Skeletal muscle cell (primary cell): ENCODE data around the gene TMEM94.

Experiments
- DNase-seq: peaks from one replicate; pipeline ENCODE4 v3.0.0-alpha.2; 2010; ENCODE audit warnings: low read depth
- H3K4me3 ChIP-seq: 2 replicates; pipeline ENCODE4 v1.5.1; 2011; ENCODE audit warnings: low read depth, mild to moderate bottlenecking, control low read depth, low read length, moderate library complexity

Gene TMEM94

DNA sequence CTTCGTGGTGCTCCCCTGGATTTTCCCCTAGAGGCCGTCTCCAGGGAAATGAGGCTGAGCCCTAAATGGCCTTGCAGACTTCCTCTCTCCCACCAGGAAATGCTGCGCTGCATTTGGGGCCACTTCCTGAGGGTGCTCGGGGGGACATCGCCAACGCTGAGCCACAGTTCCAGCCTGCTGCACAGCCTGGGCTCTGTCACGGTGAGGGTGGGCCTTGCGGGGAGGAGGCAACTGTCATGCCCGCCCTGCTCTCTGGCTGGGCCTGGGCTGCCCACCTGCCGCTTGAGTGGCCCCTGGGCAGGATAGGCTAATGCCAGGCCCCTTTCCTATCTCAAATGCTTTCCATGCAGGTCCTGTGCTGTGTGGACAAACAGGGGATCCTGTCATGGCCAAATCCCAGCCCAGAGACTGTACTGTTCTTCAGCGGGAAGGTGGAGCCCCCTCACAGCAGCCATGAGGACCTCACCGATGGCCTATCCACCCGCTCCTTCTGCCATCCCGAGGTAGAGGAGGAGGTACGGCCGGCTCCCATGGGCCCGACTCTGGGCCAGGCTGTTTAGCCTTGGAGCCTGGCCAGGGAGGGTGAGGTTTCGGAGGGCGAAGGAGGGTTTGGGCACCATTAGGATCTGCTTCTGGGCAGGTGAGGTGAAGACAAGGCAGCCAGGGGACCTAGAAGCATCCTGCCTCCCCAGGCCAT lies 34.7 kb downstream of the TMEM94 start:
- H3K4me3 ChIP-seq, result no peak overlapping the region
- no peak for DNase-seq

DNA sequence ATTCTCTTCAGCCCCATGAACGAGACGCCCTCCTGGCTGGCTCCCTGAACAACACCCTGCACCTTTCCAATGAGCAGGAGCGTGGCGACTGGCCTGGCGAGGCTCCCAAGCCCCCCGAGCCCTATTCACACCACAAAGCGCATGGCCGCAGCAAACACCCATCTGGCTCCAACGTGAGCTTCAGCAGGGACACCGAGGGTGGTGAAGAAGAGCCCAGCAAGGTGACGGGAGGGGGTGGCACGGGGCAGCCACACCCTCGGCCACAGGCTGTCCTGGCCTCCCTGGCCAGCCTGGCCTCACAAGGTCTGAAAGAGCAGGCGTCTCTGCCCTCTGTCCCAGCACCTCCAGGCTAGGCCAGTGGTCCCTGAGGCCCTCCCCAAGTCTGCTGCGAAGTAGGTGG lies 35.2 kb downstream of the TMEM94 start:
- DNase-seq, result no peak
- no peak overlapping the region for H3K4me3 ChIP-seq

DNA sequence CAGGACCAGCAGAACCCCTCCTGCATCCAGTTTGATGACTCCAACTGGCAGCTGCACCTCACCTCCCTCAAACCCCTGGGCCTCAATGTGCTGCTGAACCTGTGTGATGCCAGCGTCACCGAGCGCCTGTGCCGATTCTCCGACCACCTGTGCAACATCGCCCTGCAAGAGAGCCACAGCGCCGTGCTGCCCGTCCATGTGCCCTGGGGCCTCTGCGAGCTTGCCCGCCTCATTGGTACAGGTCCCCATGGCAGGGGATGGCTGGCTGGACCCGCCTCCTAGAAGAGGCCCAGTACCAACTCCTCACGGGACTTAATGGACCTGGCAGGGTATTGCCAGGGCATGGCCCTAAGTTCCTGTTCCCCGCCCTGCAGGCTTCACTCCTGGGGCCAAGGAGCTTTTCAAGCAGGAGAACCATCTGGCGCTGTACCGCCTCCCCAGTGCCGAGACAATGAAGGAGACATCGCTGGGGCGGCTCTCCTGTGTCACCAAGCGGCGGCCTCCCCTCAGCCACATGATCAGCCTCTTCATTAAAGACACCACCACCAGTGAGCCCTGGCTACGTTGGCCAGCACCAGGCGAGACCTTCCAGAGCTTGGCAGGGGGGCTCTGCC lies 36.2 kb downstream of the TMEM94 start:
- H3K4me3 ChIP-seq, result no peak overlapping the region
- no peak for DNase-seq

DNA sequence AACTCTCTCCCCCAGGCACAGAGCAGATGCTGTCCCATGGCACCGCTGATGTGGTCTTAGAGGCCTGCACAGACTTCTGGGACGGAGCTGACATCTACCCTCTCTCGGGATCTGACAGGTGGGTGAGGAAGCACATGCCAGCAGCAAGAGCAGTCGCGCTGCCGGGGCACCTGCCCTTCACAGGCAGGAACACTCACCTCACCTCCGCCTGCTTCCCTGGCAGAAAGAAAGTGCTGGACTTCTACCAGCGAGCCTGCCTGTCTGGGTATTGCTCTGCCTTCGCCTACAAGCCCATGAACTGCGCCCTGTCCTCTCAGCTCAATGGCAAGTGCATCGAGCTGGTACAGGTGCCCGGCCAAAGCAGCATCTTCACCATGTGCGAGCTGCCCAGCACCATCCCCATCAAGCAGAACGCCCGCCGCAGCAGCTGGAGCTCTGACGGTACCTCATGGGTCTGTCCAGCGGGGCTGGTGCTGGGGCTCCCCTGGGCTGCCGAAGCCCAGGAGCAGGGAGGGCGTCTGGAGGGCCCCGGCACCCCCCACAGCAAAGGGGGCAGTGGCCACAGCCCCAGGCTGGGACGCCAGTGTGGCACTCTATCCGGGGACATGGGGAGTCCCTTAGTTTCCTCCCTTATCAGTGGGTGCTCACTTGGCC lies 37.2 kb downstream of the TMEM94 start:
- no peak overlapping the region for H3K4me3 ChIP-seq
- DNase-seq, result no peak

DNA sequence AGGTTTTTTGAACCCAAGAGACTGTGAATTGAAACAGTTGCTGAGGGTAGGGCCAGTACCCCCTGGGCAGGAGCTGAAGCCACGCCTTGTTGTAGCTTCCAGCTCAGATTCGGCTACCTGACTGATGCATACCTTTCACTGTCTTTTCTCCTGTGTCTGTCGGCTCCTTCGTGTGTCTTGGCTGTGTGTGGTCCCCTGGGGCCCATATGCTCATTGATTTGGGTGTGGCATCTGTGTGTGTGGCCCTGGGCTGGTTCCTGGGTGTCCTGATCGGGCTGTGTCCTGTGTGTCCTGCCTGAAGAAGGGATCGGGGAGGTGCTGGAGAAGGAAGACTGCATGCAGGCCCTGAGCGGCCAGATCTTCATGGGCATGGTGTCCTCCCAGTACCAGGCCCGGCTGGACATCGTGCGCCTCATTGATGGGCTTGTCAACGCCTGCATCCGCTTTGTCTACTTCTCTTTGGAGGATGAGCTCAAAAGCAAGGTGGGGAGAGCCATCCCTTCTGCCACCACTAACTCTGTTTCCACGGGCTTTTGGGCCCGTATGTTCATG lies 38.0 kb downstream of the TMEM94 start:
- H3K4me3 ChIP-seq, result no peak overlapping the region
- DNase-seq, result no peak

DNA sequence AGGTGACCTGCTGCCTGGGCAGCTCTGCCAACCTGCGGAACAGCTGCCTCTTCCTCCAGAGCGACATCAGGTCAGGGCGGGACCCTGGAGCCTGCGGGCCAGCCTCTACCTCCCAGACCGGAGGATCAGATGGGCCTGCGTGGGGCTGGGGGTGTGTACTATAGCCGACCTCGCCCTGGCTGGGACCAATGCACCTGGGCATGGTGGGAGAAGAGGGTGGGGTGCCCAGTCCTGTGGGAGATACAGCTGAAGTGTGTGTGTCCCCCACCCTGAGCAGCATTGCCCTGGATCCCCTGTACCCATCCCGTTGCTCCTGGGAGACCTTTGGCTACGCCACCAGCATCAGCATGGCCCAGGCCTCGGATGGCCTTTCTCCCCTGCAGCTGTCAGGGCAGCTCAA lies 39.6 kb downstream of the TMEM94 start:
- DNase-seq, result no peak
- H3K4me3 ChIP-seq, result no peak overlapping the region

DNA sequence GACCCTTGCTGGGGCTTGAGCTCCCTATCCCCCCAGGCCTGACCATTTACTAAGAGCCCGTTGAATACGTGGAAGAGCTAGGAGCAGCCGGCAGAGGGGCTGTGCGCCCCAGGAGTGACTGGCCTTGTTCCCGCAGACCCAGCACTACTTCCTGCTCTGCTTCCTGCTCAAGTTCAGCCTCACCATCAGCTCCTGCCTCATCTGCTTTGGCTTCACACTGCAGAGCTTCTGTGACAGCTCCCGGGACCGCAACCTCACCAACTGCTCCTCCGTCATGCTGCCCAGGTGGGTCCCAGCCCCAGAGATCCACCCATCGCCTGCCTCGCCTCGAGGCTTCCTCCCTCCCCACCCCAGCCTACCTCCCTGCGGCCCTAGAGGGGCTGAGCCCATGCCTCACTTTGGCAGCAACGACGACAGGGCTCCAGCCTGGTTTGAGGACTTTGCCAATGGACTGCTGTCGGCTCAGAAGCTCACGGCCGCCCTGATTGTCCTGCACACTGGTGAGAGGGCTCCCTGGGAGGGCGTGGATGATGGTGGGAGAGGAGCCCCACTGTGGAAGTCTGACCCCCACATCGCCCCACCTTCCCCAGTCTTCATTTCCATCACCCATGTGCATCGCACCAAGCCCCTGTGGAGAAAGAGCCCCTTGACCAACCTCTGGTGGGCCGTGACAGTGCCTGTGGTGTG lies 41.7 kb downstream of the TMEM94 start:
- H3K4me3 ChIP-seq, result no peak overlapping the region
- DNase-seq, result no peak

DNA sequence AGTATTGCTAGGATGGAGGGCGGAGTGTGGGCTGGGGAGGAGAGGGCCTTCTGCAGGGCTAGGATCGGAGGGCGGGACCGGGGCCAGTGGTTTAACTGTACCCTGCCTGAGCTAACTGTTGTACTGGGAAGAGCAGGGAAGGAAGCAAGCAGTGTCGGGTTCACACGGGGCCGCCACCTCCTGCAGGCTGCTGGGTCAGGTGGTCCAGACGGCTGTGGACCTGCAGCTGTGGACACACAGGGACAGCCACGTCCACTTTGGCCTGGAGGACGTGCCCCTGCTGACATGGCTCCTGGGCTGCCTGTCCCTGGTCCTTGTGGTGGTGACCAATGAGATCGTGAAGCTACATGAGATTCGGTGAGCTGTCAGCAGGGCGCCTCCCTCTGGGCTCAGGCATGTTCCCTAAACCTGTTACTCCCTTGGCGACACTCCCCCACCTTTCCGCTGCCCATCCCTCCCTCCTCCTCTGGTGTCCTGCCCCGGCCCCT lies 42.3 kb downstream of the TMEM94 start:
- DNase-seq, result no peak
- no peak overlapping the region for H3K4me3 ChIP-seq

DNA sequence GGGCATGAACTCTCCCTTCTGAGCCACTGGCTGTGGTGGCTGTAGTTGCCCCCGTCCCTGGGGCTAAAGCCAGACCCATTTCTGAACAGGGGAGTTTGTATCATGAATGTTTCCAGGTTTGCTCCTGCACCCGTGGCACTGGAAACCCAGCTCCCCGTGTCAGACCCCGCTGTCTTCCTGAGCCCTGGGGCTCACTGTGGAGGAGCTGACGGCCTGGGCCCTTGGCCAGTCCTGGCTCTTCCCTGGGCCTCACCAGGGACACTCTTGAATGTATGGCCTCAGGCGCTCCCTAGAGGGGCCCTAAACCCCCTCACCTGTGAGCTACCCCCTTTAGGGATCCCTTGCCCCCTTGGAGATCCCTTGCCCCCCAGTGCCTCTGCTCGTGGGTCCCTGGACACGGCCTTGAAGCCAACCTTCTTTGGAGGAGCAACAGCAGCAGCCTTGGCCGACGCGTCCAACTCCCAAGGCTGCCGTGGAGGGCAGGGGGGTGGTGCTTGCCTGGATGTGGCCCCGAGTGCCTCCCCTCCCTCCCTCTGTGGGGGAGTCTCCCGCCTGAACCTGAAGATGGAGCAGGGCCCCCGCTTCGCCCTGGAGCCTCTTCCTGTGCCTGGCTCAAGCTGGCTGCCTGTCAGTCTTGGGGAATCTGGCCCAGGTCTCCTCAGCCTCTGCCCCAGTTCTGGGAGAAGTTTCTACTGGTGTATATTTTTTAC lies 43.0 kb downstream of the TMEM94 start:
- no peak overlapping the region for H3K4me3 ChIP-seq
- DNase-seq, result no peak

DNA sequence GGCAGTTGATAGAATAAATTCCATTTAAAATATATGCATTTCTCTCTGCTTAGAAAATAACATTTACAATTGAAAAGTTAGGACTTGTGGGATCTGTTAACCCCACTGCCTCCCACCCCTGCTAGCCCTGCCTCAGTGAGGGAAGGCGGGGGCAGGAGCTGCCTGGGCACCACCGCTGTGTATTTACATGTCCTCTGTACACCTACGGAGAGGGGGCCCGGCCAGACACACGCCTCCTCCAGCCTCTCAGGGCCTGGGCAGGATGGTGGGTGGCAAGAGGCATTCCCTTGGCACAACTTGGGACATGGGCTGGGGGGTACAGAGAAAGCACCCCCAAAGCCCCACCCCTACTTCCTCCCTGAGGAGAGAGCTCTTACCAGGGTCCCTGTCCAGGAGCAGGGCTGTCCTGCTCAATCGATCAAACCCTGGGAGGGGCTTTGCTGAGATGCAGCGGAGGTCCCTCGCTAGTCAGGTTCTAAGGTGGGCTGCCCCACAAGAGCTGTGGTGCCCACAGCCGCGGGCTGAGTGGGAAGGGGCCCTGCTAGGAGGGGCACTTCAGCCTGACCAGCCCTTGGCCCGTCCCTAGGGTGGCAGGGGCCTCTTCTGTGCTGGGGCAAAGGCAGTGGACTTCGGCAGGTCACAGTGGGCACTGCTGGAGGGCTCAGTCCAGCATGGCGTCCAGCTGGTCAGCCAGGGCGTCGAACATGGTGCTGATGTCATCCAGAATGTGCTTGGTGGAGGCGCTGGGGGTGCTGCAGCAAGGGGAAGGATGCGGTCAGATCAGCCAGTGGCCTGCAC lies 44.2 kb downstream of the TMEM94 start:
- H3K4me3 ChIP-seq, result no peak overlapping the region
- no peak for DNase-seq

DNA sequence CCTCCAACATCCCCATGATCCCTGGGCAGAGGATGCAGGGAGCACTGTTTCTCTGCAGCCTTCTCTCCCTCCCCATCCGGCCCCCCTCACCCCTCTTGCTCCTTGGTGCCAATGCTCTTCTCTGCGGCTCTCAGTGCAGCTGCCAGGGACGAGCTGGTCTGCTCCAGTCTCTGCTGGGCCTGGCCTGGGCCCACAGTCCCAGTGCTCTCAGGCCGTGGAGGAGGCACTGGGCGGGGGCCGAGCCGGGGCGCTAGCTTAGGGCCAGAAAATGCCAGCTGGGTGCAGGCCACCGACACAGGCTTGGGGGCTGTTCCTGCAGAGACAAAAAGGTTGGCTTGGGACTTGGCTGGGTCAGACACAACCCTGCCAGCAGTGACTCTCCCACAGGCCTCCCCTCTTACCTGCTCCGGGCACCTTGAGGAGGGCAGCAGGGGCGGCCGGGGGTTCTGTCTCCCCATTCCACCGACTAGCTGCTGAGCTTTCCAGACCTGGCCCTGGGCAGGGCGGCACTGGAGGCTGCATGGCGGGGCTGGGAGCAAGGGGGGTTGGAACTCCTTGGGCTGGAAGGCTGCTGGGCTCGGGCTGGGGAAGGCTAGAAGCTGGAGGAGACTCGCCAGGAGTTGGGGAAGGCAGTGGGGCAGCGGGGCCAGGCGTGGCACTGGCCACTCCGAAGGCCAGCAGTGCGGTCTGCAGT lies 45.1 kb downstream of the TMEM94 start:
- DNase-seq, result no peak
- H3K4me3 ChIP-seq, result no peak overlapping the region

DNA sequence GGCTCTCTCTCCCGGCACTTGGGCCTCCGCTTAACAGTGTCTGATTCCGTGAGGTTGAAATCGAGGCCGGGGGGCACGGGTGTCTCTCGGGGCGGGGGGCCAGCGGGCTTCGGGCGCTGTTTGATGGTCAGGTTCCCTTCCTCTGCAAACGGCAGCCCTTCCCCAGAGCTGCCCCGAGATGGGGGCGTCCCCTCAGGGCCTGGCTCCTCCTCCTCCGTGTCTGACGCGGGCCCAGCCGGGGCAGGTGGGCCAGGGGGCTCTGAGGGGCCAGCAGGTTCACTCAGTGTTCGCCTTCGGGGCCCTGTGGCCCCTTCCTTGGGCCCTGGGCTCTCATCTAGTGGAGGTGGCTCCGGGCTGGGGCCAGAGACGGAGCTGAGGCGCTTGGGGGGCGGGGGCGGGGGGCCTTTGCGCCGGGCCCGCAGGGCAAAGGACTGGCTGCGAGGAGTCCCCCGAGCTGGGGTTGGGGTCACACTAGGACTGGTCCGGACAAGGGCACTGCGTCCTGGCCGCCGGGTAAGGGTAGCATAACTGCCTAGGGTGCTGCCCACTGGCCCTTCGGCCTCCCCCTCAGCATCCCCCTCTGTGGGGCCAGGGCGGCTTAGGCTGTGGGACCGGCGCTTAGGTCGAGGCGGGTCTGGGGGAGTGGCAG lies 45.8 kb downstream of the TMEM94 start:
- no peak for DNase-seq
- no peak overlapping the region for H3K4me3 ChIP-seq

DNA sequence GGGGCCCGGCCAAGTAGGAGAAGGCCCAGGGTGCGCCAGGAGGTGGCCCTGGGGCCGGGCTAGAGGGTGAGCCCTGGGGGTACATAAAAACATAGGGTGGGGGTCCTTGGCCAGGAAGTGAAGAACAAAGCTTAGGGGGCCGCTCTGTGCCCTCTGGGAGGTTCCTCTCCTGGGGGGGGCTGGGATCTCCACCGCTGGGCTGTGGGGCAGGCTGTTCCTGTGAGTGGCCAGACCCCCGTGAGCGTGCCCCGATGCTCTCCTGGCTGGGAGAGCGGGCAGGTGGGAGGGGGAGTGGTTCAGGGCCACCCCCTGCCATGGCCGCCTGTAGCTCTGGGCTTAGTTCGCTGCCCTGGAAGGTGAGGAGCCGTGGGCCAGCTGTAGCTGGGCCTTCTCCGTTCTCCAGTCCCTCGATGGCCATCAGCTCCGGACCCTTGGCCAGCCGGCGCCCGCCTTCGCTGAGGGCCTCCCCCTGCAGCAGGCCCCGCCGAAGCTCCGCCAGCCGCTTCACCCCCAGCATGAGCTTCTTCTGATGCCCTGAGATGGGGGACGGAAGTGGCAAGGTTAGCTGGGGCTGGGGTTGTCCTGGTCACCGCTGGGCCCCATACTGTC lies 46.4 kb downstream of the TMEM94 start:
- no peak overlapping the region for H3K4me3 ChIP-seq
- DNase-seq, result no peak

DNA sequence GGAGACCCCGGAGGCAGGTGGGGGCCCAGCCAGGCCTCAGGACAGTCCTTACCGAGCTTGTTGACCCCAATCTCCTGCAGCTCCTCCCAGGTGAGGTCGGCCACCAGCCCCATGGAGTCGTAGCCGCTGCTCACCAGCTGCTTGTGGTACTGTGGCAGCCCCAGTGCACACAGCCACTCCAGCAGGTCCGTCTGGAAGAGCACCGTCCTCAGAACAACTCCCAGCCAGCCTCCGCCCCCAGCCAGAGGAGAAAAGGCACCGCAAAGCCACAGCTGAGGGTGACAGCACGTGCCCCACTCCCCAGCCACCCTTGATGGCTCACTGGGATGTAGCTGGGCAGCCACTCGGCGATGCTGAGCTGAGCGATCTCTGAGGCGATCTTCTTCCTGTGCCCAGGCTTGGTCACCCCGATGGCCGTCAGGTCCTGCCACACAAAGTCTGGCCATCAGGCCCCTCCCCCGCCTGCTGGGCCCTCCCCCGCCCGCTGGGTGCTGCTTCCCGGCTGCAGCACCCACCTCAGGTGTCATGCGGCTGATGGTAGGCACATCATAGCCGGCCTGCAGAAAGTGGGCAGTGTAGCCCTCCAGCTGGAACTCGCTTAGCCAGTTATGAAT lies 47.0 kb downstream of the TMEM94 start:
- no peak for DNase-seq
- H3K4me3 ChIP-seq, result no peak overlapping the region

DNA sequence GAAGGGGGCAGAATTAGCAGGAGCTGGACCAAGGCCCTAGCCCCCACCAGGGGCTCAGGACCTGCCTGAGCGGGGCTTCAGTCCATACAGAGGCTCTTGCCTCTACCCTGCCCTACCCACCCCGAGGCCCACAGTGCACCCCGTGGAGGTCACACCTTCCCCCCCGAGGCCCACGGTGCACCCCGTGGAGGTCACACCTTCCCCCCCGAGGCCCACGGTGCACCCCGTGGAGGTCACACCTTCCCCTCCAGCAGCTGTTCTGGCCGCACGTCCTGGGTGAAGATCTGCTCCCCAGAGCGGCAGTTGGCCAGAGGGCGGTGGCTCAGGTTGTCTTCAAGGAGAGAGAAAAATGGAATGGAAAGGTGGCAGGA lies 47.5 kb downstream of the TMEM94 start:
- no peak for DNase-seq
- no peak overlapping the region for H3K4me3 ChIP-seq

DNA sequence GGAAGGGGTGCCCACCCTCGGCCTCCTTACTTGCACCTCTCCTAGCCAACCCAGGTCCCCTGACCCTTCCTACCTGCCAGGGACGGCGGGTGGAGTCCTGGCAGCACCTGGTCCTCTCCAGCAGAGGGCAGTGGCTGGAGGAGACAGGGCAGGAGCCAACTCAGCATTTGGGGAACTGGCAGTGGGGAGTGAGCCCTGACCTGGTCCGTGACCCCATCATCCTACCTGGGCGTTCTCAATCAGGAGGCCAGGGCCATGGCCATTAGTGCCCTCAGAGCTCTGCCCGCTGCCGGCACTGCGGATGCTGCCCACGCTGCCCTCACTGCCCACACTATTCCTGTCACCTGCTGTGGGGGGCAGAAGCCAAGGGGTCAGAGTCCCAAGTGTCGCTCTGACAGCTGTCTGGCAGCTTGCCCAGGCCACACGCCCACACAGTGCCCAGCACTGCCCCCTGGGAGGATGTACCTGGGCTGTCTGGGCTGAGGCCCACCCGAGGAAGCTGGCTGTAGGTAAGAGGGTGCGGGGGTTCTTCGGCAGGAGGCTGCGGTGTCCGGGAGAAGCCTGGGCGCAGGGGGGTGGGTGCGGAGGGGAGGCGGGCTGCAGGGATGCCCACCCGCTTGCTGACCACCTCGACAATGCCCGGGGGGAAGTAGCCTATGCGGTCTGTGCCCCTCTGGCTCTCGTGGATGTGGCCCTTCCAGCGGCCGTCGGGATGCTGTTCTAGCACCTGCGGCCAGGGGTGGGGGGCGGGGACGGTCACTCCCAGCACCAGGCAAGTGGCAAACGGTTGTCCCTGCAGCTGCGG lies 48.1 kb downstream of the TMEM94 start:
- DNase-seq, result no peak
- H3K4me3 ChIP-seq, result no peak overlapping the region
